HG03025 (cell line): Measurements from ENCODE around the gene FAP.

Source experiments
- ATAC-seq: cut with Tn5 transposase; IDR thresholded peaks from one replicate; pipeline ENCODE4 v1.9.1; 2021; ENCODE audit warnings: mild to moderate bottlenecking, moderate library complexity; ENCODE audit not compliant: unreplicated experiment, low FRiP score

Gene FAP

DNA sequence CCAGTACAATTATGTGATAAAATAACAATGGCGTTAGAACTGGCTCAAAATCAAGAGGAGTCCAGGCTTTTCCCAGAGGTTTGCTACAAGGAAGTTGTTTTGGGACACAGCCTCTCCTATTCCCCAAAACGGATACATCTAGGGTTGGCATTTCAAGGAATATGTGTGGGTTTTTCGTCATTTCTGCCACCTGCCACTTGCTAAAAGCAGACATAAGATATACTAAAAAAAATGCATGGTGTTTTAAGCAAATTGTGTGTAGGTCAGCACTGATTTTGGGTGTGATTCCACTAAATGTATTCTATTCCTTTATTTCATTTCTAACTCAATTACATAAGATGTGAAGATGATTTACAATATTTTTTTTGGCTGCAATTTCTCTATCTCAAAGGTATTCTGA, 54.8 kb downstream of the FAP start:
- ATAC-seq = no peak

DNA sequence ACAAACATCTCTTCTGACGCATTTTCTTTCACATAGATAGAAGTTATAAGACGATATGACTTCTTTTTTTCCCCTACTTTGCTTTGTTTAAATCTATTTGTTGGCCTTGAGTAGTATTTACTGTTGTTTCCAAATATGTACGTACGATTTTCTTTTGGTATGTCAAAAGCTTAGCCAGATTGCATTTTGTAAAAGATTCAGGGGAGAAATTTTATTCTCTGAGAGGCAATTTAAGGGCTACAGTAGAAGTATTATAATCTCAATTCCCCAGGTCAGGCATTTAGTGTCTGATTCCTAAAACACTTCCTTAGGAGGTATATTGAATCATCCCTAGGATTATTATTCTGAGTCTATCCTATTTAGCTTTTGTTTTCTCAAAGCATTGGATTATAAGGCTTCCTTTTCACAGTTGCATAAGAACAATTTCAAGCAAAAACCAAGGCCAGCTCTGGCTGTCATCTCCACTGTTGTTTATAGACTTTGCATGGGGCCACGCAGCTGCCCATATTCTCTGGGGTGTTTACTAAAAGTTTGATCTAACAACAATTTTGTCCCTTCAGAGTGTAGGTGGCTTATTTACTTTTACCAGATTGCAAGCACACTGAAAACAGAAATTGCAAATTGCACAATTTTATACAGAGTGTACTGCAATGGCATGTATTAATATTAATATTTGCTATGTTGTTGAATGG, 57.6 kb downstream of the FAP start:
- no peak for ATAC-seq

DNA sequence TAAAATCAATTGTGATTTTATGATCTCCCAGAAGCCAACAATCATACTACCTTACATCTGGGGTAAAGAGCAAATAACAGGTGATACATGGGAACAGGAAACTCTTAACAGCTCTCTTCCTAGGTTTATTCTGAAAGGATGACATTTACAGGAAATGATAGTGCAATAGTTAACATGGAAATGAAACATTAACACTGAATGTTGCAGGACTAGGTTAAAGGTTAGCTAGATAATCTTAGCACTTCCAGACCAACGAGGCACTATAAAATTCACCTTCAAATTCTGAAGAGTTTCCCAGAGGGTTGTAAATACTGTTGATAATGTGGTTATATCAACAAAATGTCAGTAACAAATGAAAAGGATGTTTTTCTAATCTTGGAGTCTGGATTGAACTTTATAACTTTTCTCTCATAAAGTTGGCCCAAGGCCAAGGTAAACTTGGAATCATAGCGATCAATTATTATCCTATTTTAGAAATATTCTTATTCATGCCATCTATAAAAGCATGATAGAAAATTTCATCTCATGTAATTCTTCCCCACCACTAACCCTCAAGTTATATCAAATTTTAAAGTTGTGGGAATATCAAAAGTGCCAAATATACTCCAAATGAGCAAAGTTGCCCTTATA, 58.3 kb downstream of the FAP start:
- no peak for ATAC-seq

DNA sequence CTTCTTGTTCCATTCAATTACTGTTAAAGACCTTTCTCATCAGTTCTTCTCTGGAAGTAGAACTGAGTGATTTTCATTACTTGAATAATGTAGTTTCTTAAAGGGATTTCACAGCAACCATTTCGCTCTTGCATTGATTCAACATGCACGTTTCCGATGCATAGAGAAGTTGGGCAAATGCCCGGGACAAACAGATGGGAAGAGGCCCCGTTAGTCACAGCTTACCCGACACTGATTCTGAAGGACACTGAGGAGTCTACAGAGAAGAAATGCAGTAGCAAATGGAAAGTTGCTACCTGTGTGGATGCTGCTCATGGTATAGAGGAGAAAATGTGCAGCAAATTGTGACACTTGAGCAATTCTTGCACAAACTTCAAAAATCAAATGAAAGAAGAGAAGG, 58.9 kb downstream of the FAP start:
- no peak for ATAC-seq

DNA sequence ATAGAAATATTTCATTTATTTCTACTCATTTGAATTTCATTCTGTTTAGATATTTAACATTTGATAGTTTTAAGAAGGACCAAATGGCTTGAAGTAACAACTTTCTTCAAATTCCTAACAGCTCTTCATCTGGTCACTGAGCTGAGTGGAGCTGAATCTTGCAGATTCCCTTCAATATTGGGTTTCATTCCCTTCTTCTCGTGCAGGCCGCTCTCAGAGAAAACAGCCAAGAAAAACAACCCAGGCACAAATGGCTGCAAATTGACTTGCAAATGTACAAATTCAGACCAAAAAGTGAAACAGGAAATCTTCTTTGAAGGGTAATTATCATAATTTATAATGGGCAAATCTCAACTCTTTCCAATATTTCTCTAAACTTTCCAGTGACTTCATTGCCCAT, 60.9 kb downstream of the FAP start:
- ATAC-seq = no peak

DNA sequence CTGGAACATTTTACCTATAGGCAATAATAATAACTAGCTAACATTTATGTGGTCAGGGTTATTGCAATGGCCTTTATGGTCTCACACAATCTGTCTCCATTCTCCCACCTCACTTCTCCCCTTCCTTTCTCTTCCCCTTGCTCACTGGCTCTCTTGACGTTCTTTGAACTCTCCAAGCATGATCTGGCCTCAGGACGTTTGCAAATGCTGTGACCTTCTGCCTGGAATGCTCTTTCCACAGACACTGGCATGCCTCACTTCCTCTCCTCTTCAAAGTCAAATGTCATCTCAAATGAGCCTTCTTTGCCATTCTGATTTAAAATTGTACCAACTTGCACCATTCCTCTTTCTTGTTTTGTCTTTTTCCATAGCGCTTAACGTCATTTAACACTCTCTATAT, 65.9 kb downstream of the FAP start:
- ATAC-seq = no peak

DNA sequence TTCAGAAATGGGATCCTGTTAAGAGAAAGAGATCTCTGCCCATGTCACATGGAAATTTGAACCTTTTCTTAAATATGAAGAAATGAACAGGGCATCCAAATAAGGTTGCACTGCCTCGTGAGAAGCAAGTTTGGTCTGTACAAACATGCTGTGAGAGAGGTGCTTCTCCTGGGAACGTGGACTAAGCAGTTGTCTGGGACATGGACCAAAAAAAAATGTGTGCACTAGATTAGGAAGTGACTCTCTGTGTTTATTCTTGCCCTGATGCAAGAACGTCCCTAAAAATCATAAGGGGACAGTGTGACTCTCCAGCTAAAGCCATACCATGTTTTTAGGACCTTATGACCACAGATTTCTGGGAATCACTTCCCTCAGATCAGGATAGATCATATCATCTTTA, 67.5 kb downstream of the FAP start:
- no peak for ATAC-seq

DNA sequence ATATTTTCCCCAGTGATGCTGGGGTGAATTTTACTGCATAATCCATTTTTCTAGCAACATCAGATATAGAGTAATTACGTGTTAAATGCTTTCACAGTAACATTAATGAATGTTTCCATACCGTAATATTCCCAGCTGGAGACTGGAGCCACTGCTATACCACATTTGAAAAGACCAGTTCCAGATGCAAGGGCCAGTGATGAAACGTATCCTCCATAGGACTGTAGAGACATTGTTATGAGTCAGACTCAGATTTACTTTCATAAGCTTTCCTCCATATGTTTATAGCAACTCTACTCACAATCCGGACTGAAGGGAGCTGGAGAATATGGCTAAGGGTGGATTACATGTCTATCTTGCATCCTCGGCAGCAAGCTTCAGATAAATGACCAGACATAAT, 68.5 kb downstream of the FAP start:
- ATAC-seq = no peak

DNA sequence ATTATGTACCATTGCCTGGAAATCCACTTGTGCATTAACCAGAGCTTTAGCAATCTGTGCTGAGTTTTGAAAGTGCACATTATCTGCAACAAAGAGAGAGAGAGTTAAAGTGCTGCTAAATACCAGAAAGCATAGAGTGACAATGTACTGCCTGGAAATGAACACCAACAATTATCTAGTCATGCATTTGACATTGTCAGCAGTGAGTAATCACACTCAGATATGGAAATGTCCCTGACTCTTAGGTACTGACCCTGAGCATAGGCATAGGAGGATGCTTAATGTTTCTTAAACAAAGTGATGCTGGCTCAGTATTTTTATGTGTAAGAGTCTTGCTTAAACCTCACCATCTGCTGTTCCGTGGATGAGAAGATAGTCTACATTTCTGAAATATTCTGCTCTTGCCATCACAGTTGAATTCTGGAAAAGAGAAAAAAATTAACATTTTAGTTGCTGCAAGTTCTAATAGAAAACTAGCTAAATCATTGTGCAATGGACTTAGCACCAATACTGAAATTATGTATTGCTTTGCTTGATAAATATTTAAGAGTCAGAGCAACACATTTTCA, 70.4 kb downstream of the FAP start:
- ATAC-seq = no peak

DNA sequence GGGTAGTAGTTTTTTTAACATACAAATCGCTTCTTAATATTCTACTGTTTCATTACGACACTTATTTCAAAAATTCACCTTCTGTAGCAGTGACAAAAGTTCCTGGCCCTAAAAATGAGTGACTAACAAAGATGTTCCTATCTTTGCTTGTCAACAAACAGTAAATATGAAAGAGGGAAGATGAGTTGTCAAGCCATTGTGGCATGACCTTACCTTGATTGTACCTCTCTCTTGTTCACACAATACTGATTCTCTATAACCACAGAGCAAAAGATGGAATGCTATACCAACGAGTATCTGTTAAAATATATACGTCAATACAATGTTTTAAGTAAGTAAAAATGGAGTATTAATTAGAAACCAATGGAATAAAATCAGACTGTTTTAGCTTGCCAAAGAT, 76.5 kb downstream of the FAP start:
- no peak for ATAC-seq

DNA sequence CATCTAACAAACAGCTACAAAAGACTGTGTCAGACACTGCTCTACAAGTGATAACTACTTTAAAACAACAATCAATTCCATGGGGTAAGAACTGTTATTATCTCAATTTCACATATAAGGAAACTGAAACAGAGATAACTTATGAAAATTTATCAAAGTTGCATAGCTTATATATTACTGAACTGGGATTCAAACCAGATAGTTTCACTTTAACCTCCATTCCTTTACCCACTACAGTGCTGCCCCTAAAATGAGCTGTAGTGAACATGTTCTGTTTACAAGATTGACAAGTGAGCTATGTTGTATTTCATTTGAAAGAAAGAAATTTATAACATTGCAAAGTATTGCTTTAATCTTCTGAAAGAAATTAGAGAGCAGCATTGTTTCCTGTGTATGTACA, 77.1 kb downstream of the FAP start:
- ATAC-seq = no peak

DNA sequence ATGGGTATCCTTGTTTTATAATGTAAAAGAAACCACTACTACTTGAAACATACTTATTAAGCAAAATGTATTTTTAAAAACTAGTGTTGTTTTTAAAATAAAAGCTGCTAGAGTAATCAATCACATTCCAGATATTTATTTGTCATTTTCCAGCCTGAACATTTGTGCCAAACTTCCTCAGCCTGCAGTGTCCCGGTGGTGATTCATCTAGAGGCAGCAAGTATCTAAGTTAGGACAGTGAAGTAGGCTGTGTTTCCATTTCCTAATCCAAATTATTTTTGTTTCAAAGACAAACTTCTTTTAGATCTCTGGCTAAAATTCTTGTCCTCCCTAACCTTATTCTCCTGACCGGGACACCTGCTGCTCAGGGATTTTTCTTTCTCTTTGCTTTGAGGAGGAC, 78.4 kb downstream of the FAP start:
- no peak for ATAC-seq

DNA sequence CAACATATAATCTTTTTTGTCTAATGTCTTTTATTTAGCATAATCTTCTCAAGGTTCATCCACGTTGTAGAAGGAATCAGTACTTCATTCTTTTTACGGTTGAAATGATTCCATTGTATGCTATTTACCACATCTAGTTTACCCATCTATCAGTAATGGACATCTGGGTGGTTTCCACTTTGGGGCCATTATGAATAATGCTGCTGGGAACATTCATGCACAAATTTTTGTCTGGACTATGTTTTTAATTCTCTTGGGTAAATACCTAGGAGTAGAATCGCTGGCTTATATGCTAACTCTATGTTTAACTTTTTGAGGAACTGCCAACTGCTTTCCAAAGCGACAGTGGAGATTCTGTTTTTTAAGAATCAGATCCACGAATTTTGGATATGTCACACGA, 83.8 kb downstream of the FAP start:
- ATAC-seq = no peak

DNA sequence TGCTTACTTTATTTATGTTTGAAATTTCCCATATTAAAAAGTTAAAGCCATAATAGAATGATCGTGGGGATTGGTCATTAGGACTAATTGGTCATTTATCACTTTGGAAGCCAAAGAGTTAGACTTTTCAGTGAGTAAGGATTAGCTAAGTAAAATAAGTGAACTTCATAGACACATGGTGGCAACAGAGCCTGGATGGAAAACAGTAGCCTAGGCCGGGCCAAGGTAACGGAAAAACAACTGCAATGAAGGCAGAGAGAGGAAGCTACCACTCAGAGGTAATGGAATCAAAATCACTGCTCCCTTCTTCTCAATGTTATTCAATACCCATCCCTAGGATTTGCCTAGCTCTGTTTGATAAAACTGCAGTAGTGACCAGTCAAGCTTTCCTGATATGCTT, 87.1 kb downstream of the FAP start:
- no peak for ATAC-seq

DNA sequence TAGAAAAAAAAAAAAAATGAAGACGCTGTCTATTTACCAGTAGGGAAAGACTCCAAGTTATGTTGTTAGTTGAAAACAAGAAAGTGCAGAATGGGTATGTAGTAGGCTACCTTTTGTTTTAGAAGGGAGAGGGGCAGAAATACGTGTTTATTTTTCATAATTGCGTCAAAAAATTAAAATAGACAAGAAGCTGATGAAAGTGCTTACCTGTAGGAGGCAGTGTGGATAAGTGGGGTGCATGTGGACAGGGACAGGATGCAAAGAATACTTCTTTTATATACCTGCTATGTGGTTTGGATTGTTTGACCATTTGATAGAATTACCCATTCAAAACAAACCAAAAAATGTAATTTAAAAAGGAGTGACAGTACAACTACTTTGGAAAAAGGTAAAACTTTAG, 88.2 kb downstream of the FAP start:
- ATAC-seq = no peak

DNA sequence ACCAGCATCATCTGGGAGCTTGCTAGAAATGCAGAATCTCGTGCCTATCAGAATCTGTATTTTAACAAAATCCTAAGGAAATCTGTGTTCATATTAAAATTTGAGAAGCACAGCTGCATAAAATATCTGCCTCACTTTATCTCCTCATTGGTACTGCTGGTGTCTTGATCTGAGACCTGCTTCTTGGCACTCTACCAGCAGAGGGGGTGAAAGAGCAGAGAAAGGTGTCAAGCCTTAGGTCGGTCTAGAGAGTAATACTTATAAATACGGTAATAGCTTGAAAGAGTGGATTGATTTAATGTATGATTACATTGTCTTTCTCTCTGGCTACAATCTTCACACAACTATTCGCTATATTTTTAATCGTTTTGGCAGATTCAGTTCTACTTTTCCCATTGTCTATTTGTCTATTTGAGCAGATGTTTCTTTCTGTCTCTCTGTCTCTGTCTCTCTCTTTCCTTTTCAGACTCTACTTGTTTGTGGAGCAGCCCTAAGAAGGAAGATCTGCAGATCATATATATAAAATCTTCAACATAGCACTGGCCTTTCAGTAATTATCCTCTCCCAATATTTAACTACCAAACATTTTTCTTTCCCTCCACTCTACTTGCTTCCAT, 89.5 kb downstream of the FAP start:
- ATAC-seq = peak; percentile 98

DNA sequence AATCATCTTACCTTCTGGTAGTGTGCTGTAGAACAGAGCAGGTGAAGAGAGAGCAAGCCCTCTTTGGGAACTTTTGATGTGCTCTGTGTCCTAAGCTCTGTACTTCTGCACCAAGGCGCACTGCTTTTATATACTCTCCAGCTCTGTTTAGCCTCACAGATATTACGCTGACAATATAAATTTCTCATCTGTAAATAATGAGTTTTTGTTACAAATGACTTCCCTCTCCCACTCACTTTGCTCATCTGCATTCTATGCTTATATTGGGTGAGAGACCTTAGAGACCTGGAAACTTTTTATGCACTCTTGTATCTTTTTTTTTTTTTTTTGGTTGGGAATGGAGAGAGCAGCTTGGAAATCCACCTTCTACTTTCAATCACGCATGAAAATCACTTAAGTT, 91.1 kb downstream of the FAP start, which contains the start of gene GCG:
Gene GCG, minus strand, starts transcription at position 101 of the 400 bp plus-strand sequence. CDS start 3,069 bp downstream, outside the sequence.
- no peak for ATAC-seq

DNA sequence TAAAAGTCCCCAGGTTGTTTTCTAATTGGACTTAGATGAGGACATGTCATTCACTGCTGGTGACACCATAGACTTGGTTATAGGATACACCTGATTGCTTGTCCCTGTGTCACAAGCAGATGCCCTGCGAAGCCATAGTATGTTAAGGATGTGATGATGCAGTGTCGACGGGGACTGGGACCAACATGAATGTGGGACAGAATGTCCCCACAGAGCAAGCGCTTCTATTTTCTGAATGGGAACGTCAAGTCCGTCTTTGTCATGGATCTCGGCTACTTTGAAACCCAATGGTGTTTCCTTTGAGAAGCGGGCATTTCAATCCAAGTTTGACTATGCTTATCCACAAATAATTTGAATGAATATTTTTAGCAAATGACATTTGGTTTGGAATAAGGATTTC, 93.3 kb downstream of the FAP start:
- ATAC-seq = no peak

DNA sequence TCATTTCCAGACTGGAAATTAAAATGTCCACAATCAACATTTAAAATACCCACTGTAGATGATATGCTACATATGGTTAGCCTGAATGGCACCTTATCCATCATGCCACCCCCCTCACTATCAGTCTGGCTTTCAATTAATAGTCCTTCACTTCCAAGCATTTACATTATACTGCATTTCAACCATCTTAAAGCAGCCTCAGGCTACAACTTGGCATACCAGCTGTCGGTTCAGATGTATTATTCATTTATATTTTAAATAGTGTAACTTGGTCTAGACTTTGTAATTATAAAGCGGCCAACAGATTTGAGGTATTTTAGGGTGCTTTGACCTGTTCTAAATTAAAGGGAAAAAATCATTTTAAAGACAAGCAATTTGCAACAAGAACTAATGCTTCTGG, 93.8 kb downstream of the FAP start:
- no peak for ATAC-seq

DNA sequence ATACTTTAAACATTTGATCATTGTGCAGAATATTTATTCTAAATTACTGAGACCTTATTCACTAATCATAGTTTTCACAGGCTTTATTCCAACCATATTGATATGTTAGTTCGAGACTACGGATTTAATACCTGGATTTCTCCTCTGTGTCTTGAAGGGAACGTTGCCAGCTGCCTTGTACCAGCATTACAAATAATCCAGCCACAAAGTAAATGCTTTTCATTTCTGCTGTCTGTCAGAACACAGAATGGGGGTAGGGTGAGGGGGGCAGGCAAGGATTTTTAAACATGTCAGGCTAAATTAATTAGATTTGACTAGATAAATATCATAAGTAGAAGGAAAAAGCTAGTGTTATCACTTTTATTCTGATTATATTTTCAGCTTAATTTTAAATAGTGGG, 94.3 kb downstream of the FAP start:
- ATAC-seq = no peak

DNA sequence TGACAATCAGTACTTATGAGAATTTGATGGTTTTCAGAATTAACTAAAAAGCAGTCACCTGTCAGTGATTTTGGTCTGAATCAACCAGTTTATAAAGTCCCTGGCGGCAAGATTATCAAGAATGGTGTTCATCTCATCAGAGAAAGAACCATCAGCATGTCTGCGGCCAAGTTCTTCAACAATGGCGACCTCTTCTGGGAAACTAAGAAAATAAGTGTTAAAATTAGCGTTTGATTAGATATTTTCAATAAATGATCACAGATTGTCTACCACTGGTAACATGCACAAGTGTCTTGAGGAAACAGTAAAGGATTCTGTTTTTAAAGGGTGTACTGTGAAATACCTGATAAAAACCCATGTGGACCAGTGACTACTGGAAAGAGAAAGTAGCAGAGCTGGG, 99.3 kb downstream of the FAP start:
- ATAC-seq = no peak

DNA sequence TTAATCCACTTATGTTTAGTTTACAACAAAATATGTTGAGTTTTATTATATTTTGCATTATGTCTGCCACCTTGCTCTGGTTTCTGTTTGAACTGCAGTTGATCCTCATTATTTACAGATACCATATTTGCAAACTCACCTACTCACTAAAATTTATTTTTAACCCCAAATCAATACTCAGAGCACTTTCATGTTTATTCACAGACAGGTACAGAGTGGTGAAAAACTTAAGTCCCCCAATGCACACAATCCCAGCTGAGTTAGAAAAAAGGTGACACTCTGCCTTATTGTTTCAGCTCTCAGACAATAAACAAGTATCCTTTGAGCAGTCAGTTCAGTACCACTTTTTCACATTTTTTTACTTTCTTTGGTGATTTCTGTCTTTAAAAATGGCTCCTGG, 104.9 kb downstream of the FAP start:
- no peak for ATAC-seq
